NT2/D1 (cell line): ENCODE data around the gene KLF16.
"Not testable (repeated sequence)": the region's sequence is repeated elsewhere in the genome, so short reads cannot be mapped to it uniquely, and the experiment has no call there.

Experiments
- DNase-seq: peaks from one replicate; pipeline ENCODE4 v3.0.0-alpha.2; 2011; ENCODE audit warnings: low read depth, low spot score
- H3K27me3 ChIP-seq: 2 replicates; pipeline ENCODE4 v1.6.0; 2011; ENCODE audit warnings: mild to moderate bottlenecking; ENCODE audit not compliant: insufficient read length, insufficient read depth
- H3K36me3 ChIP-seq: 2 replicates; pipeline ENCODE4 v1.6.1; 2011; ENCODE audit warnings: mild to moderate bottlenecking, low read length, mixed read lengths; ENCODE audit not compliant: insufficient read depth, insufficient read length
- H3K4me1 ChIP-seq: 2 replicates; pipeline ENCODE4 v1.5.1; 2011; ENCODE audit not compliant: insufficient read depth, insufficient read length
- H3K4me3 ChIP-seq: 2 replicates; pipeline ENCODE4 v1.5.1; 2011; ENCODE audit warnings: low read depth; ENCODE audit not compliant: insufficient read length
- H3K9ac ChIP-seq: 2 replicates; pipeline ENCODE4 v1.6.0; 2011; ENCODE audit warnings: low read depth; ENCODE audit not compliant: insufficient read length
- H3K9me3 ChIP-seq: 2 replicates; pipeline ENCODE4 v1.5.1; 2011; ENCODE audit warnings: mild to moderate bottlenecking, low read length; ENCODE audit not compliant: insufficient read depth
- SUZ12 ChIP-seq: IDR thresholded peaks from 2 replicates; pipeline ENCODE4 v1.6.1; 2011; ENCODE audit not compliant: insufficient read length, insufficient read depth; ENCODE audit errors: extremely low read depth
- YY1 ChIP-seq: IDR thresholded peaks from 2 replicates; pipeline ENCODE4 v1.6.1; 2011; ENCODE audit not compliant: insufficient read length, insufficient read depth
- ZNF274 ChIP-seq: IDR thresholded peaks from 2 replicates; pipeline ENCODE4 v1.6.1; 2011; ENCODE audit warnings: mild to moderate bottlenecking, low read depth, low read length

The KLF16 gene

DNA sequence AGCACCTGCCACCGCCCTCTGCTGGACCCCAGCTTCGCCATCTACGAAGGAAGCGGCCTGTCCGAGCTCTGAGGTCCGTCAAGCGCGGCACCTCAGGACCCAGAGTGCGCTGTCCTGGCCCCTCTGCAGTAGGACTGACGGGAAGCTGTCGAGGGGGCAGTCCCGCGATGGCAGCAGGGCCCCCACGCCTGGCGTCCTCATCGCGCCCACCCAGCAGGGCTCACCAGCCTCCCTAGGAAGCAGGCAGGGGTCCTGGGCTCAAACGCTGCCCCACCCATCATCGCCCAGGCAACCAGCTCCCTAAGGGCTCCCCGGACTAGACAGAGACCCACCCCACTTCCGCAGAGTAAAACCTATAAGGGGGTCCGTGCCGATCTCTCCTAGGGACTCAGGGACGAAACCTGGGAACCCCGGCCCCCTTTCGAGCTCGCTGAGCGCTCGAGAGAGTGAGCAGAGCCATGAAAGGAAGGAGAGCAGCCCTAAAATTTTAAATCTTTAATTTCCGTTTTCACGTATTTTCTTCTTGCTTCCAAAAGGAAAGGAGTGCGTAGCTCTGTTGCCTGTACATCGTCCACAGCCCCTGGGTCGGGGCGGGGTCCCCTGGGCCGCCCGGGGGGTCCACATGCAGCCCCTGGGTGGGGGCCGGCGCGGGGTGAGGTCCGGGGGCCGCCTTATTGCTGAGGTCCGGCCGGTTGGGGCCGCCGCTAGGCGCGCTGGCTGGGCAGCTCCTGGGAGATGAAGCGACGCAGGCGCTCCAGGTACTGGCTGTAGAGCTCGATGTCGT is 13.3 kb upstream of the KLF16 start:
- H3K4me1 ChIP-seq, H3K27me3 ChIP-seq, DNase-seq, H3K9me3 ChIP-seq: not testable (repeated sequence)
- Histone ChIP-seq H3K4me3 (peak overlapping the region; percentile 100), H3K9ac (peak overlapping the region; percentile 100), H3K36me3 (peaks cover 33% of the 10 kb centered on the region)

DNA sequence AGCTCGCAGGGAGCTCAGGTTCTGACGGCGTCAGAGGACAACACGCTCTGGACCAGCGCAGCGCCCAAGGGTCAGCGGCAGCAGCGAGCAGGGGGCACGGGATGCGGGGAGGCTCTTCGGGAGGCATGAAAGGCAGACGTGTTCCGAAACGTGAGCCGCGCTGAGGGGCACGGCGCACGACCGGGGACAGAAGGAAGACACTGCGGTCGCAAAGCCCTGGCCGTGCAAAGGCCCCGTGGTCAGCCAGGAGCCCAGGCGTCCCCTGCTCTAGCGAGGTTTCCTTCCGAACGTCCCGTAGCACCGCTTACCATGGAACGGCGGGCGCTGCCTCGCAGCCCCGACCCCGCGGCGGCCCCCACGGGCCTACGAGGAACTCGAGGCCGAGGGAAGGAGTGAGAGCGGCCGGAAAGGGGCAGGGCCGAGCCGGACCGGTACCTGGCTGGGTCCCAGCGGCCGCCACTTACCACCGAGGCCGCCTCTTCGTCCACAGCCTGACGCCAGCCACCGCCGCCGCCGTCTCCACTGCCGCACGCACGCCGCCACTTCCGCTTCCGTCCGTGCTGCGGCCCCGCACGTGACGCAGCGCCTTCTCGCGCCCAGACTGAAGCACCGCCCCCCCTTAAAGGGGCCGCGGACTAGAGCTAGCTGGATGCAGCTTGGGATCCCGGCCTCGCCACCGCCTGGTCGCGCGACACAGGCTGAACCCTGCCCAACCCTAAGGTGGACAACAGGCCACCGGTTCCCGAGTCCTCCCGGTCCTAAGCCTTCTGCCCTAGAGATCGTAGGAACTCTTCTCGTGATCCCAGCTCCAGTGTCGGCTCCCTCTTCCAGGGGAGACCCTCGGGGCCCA is 12.5 kb upstream of the KLF16 start:
- no peak for TF ChIP-seq SUZ12
- no peak for TF ChIP-seq YY1
- TF ChIP-seq ZNF274, result no peak
- Histone ChIP-seq H3K27me3 (no peaks in the 10 kb centered on the region), H3K9me3 (no peaks in the 10 kb centered on the region), H3K4me1 (peaks cover 12% of the 10 kb centered on the region), H3K36me3 (peaks cover 37% of the 10 kb centered on the region), H3K9ac (peak overlapping the region; percentile 100), H3K4me3 (peak overlapping the region; percentile 100)
- DNase-seq, result peak; percentile 90

DNA sequence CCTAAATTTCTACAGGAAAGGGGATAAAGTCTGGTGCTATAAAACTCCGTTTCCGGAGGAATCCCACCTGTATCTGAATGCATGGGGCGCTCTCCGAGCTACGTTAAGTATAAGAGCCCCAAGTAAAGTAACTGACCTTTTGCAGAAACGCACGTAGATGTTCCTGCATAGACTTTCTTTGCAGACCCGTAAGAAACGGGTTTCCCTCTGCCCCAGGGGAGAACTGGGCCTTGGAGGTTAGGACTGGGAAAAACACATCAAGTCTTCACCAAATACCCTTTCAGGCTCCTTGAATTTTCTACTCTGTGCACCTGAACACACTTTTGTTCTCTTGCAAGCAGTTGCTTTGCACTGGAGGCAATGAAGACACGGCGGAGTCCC is 11.9 kb upstream of the KLF16 start:
- DNase-seq, H3K27me3 ChIP-seq, H3K9me3 ChIP-seq: not testable (repeated sequence)
- peaks cover 15% of the 10 kb centered on the region for H3K4me1 ChIP-seq
- H3K9ac ChIP-seq, result peak overlapping the region; percentile 100
- peaks cover 32% of the 10 kb centered on the region for H3K36me3 ChIP-seq
- H3K4me3 ChIP-seq, result peak overlapping the region; percentile 100

DNA sequence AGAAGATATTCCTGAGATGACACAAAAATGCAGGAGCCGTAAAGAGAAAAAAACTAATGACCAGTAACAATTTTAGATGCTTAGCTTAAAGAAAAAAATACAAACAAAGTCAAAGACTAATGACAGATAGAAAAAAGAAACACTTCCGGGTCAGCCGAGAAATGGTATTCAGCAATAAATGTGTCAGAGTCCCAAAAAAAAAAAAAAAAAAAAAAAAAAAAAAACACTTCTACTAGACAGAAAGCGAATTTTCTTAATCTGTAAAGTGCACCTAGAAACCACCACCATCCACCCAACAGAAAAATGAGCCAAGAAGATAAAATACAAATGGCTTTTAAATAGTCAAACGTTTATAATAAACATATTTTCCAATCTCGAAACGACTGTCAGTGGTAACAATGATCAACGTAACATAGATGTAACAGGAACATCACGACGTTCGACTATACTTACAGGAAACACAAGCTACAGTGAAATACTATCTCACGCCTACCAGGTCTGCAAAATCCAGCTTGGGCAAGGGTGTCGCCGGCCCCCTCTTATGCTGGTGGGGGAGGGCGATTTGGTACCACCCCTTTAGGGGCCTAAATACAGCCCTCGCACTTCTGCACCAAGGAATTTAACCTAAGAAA is 11.3 kb upstream of the KLF16 start:
- no peaks in the 10 kb centered on the region for H3K27me3 ChIP-seq
- H3K9me3 ChIP-seq, result no peaks in the 10 kb centered on the region
- H3K9ac ChIP-seq, result peak overlapping the region; percentile 100
- peaks cover 17% of the 10 kb centered on the region for H3K4me1 ChIP-seq
- TF ChIP-seq YY1 (no peak), ZNF274 (no peak), SUZ12 (no peak)
- peaks cover 28% of the 10 kb centered on the region for H3K36me3 ChIP-seq
- H3K4me3 ChIP-seq, result peak overlapping the region; percentile 100
- DNase-seq, result no peak

DNA sequence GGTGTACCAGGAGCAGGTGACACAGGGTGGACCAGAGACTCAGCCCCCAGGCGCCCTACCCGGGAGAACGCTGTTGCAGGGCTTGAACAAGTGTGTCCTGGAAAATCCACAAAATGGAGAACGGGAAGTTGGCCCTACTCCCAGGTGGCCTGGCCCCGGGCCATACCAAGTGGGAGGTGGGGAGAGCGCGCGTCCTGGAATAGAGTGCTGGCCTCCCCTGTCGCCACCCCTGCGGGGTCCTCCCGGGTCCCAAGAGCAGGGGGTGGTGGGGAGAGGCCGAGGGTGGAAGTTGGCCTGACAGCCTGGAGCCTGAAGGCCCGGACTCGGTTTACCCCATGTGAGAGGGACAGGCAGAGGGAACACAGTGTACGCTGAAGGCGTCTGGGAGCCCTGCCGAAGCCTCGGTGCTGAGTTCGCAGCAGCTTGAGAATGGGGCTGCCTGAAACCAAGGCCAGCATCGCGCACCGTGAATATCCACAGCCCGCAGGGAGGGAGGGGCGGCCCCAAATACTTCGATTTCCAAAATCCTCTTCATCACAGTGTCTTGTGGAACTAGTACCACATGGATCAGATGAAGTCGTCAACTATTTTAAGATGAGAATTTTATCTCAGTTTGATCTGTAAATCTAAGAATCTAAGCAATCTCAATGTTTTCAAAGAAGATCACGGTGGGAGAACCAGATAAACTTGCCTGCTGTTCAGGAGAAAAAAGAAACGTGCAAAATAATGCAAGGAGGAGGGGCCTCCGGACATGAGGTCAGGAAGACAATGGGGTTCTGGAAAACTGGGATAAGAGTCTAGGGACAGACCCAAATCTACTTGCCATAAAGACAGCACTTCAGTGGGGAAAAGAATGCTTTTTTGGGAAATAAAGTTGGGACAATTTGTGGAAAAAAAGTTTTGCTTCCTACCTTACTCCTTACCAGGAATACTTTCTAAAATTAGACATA is 10.4 kb upstream of the KLF16 start:
- Histone ChIP-seq H3K9me3 (no peaks in the 10 kb centered on the region), H3K4me1 (peaks cover 17% of the 10 kb centered on the region), H3K27me3 (no peaks in the 10 kb centered on the region), H3K9ac (peak overlapping the region; percentile 100), H3K4me3 (no peak overlapping the region), H3K36me3 (peaks cover 28% of the 10 kb centered on the region)
- TF ChIP-seq YY1 (no peak), ZNF274 (no peak), SUZ12 (no peak)
- DNase-seq, result no peak

DNA sequence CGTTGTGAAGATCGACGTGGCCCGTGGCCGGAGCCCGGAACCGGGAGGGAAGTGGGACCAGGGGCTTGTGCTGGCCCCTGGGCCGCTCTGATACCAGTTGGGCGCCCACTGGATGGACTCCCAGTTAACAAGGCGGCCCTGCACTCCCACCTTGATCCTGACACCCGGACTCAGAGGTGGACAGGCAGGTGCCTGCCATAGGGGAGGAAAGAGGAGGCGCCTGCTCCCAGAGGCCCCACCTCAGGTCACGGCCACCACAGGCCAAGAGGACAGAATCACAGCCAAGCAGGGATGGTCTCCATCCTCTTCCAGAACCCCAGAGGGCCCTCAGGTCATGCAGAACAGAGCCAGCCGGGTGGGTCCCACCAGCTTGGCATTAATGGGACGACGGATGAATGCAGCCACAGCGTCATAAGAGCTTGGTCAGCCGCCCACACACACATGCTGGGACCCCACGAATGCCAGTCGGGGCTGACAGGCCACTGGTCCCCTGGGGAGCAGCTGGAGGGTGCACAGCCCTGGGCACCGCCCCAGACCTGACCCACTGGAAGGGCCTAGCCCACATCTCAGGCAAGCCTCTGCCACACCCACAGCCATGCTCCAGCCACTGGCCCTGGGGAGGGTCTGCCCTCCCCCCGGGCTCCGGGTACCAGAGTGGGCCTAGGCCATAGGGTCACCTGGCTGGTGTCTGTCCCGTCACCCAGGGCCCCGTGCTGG is 9.6 kb upstream of the KLF16 start:
- DNase-seq, result no peak
- no peak for TF ChIP-seq SUZ12
- TF ChIP-seq ZNF274, result no peak
- no peak for TF ChIP-seq YY1
- peak overlapping the region; percentile 17 for H3K9ac ChIP-seq
- H3K4me1 ChIP-seq, result peaks cover 17% of the 10 kb centered on the region
- peaks cover 28% of the 10 kb centered on the region for H3K36me3 ChIP-seq
- no peak overlapping the region for H3K4me3 ChIP-seq
- no peaks in the 10 kb centered on the region for H3K9me3 ChIP-seq
- H3K27me3 ChIP-seq, result no peaks in the 10 kb centered on the region
